Smooth muscle cell (in vitro differentiated cells): Measurements from ENCODE around the gene FAM50A. TPM values are rescaled to one million over a fixed set of nuclear protein-coding genes. Genes with fewer than 3 reads are reported as not detected.

ENCODE experiments used
- DNase-seq: peaks from one replicate; lab custom pipeline; 2025; ENCODE audit not compliant: unreplicated experiment; lab: John Stamatoyannopoulos, UW
- H2AFZ ChIP-seq: fragments of 200-600 bp; sonication (generic); 2 replicates; pipeline ENCODE4 v1.6.0; 2016; ENCODE audit warnings: antibody characterized with exemption, low read depth, mild to moderate bottlenecking
- H3F3A ChIP-seq: fragments of 200-600 bp; sonication (generic); 2 replicates; pipeline ENCODE4 v1.6.0; 2017; ENCODE audit warnings: antibody characterized with exemption, low read depth
- H3K27ac ChIP-seq: fragments of 200-600 bp; sonication (generic); 2 replicates; pipeline ENCODE4 v1.5.1; 2016; ENCODE audit warnings: low read depth, mild to moderate bottlenecking
- H3K27me3 ChIP-seq: fragments of 200-600 bp; sonication (generic); 2 replicates; pipeline ENCODE4 v1.6.1; 2016; ENCODE audit warnings: low read depth, mild to moderate bottlenecking
- H3K36me3 ChIP-seq: fragments of 200-600 bp; sonication (generic); 2 replicates; pipeline ENCODE4 v1.5.1; 2016; ENCODE audit warnings: low read depth
- H3K4me1 ChIP-seq: fragments of 200-600 bp; sonication (generic); 2 replicates; pipeline ENCODE4 v1.5.1; 2016; ENCODE audit warnings: low read depth
- H3K4me2 ChIP-seq: fragments of 200-600 bp; sonication (generic); 2 replicates; pipeline ENCODE4 v1.6.0; 2016; ENCODE audit warnings: mild to moderate bottlenecking
- H3K4me3 ChIP-seq: fragments of 200-600 bp; sonication (generic); 2 replicates; pipeline ENCODE4 v1.5.1; 2016; ENCODE audit warnings: mild to moderate bottlenecking
- H3K79me2 ChIP-seq: fragments of 200-600 bp; sonication (generic); 2 replicates; pipeline ENCODE4 v1.6.0; 2016; ENCODE audit warnings: low read depth, mild to moderate bottlenecking
- H3K9ac ChIP-seq: fragments of 200-600 bp; sonication (generic); 2 replicates; pipeline ENCODE4 v1.6.0; 2016; ENCODE audit warnings: low read depth
- H3K9me3 ChIP-seq: fragments of 200-600 bp; sonication (generic); replicated peaks from 2 replicates; pipeline ENCODE4 v1.5.1; 2016; ENCODE audit warnings: low read depth
- H4K20me1 ChIP-seq: fragments of 200-600 bp; sonication (generic); 2 replicates; pipeline ENCODE4 v1.6.0; 2016; ENCODE audit warnings: low read depth
- CTCF ChIP-seq: fragments of 200-600 bp; sonication (generic); IDR thresholded peaks from 2 replicates; pipeline ENCODE4 v1.5.1; 2017; ENCODE audit warnings: borderline replicate concordance, mild to moderate bottlenecking, antibody characterized with exemption; ENCODE audit not compliant: insufficient read depth, poor library complexity, severe bottlenecking
- WGBS: methylation state at CpG from one replicate; pipeline ENCODE4 v1.1.7; 2016; ENCODE audit warnings: low lambda C conversion rate; 5-methylcytosine and 5-hydroxymethylcytosine counted together
- polyA plus RNA-seq: library from polyadenylated mRNA; unstranded; fragments of >200 nt; fragmentation: Nextera tagmentation; extraction: Ambion mirVana; gene quantifications from 2 replicates; pipeline ENCODE4 v1.2.1, GENCODE V29; 2016
- total RNA-seq: library from RNA; depleted of rRNA; stranded (reverse); fragments of >200 nt; gene quantifications from 2 replicates; pipeline ENCODE4 v1.2.3, GENCODE V29; 2014

Gene FAM50A
- total and polyA plus RNA-seq, 2 experiments from 2014 or later: 46.0 to 183 TPM

DNA sequence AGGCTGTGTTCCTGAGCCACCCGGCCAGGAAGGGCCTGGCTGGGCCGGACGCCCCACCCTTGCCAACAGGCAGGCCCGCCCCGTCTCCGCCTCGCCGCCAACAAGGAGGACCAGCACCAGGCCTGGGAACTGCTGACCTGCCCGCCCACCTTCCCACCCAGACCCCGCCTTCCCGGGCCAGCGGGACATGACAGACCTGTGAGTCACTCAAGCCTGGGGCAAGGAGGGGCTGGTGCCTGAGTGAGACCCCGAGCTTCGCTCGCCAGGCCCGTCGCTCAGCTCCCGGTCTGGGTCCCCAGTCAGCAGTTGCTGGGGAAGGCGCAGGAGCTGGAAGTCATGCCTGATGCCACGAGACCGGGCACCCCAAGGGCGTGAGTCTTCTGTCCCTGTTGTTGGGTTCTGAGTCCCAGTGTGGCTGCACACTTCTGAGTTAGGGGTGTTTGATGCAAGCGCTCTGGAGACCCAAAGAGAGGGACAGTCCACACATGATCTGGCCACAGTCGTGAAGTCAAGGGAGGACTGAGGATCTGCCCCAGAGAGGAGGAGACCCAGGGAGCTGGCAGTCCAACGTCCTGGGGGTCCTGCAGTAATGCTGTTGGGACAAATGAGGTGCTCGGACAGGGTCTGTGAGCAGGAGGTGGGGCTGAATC, 34.6 kb upstream of the FAM50A start, which contains the start of gene DNASE1L1:
Gene DNASE1L1, minus strand, starts transcription at position 33 of the 650 bp plus-strand sequence. CDS start 3,686 bp downstream, outside the sequence.
- Histone ChIP-seq H2AFZ (no peak within 1 kb of the TSS), H3K36me3 (no peaks in the 10 kb centered on the region), H3K27ac (peak within 1 kb of the TSS; percentile 77), H3K4me3 (peak within 1 kb of the TSS; percentile 53), H3K4me1 (no peaks in the 10 kb centered on the region), H3K9me3 (no peaks in the 10 kb centered on the region), H3K79me2 (peaks cover 11% of the 10 kb centered on the region), H3K27me3 (no peaks in the 10 kb centered on the region), H3F3A (no peaks in the 10 kb centered on the region), H3K4me2 (peak within 1 kb of the TSS; percentile 88), H4K20me1 (no peaks in the 10 kb centered on the region), H3K9ac (peak within 1 kb of the TSS; percentile 71)
- 48% methylated on average over 26 of the region's 26 CpGs for WGBS
- TF ChIP-seq CTCF: no peak
- peak; percentile 59 for DNase-seq

- no peaks in the 10 kb centered on the region for H3K36me3 ChIP-seq
- DNase-seq: no peak
- H3K27me3 ChIP-seq: no peaks in the 10 kb centered on the region
- no peaks in the 10 kb centered on the region for H3F3A ChIP-seq
- H3K4me3 ChIP-seq: peak overlapping the region; percentile 62
- H3K4me2 ChIP-seq: peak overlapping the region; percentile 85
- TF ChIP-seq CTCF: no peak
- H3K27ac ChIP-seq: peak overlapping the region; percentile 24
- H4K20me1 ChIP-seq: no peaks in the 10 kb centered on the region
- peak overlapping the region; percentile 37 for H2AFZ ChIP-seq
- 58% methylated on average over 29 of the region's 29 CpGs for WGBS
- H3K4me1 ChIP-seq: no peaks in the 10 kb centered on the region
- no peaks in the 10 kb centered on the region for H3K9me3 ChIP-seq
- H3K79me2 ChIP-seq: peaks cover 11% of the 10 kb centered on the region
- no peak overlapping the region for H3K9ac ChIP-seq
These were observed 32.0 kb upstream of the FAM50A start for GRCh38 chrX:154411981-154412340.

- H3K9ac ChIP-seq: no peak overlapping the region
- no peaks in the 10 kb centered on the region for H3K9me3 ChIP-seq
- no peaks in the 10 kb centered on the region for H3F3A ChIP-seq
- H3K36me3 ChIP-seq: no peaks in the 10 kb centered on the region
- no peaks in the 10 kb centered on the region for H3K4me1 ChIP-seq
- no peak overlapping the region for H3K27ac ChIP-seq
- WGBS: 74% methylated on average over 4 of the region's 4 CpGs
- TF ChIP-seq CTCF: no peak
- no peaks in the 10 kb centered on the region for H4K20me1 ChIP-seq
- DNase-seq: no peak
- no peak overlapping the region for H3K4me3 ChIP-seq
- peaks cover 11% of the 10 kb centered on the region for H3K79me2 ChIP-seq
- peak overlapping the region; percentile 85 for H3K4me2 ChIP-seq
- H2AFZ ChIP-seq: no peak overlapping the region
- H3K27me3 ChIP-seq: no peaks in the 10 kb centered on the region
These were observed 31.5 kb upstream of the FAM50A start for GRCh38 chrX:154412468-154412867.

DNA sequence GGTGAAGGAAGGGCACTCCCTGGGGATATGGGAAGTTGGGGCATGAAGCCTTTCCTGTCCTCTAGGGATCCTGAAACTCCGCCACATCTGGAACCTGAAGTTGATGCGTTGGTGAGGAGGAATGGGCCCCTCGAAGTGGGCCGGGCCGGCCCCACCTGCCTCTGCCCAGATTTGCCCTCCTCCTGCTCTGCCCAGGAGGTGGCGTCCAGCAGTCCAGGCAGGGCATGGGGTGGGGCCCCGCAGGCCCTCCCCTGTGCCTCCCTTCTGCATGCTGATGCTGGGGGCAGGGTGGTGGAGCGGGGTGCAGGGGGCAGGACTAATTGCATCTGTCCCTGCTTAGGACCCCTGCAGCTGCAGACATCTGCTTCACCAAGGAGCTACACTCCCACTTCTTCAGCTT, 30.8 kb upstream of the FAM50A start:
- no peaks in the 10 kb centered on the region for H3F3A ChIP-seq
- WGBS: 76% methylated on average over 6 of the region's 8 CpGs
- no peak for DNase-seq
- H3K4me3 ChIP-seq: no peak overlapping the region
- H3K27me3 ChIP-seq: no peaks in the 10 kb centered on the region
- peaks cover 5% of the 10 kb centered on the region for H3K79me2 ChIP-seq
- TF ChIP-seq CTCF: no peak
- no peaks in the 10 kb centered on the region for H4K20me1 ChIP-seq
- H3K27ac ChIP-seq: no peak overlapping the region
- H3K9me3 ChIP-seq: no peaks in the 10 kb centered on the region
- no peaks in the 10 kb centered on the region for H3K36me3 ChIP-seq
- no peak overlapping the region for H3K4me2 ChIP-seq
- no peaks in the 10 kb centered on the region for H3K4me1 ChIP-seq
- H2AFZ ChIP-seq: no peak overlapping the region
- no peak overlapping the region for H3K9ac ChIP-seq
